Inferior parietal cortex (tissue), 1 donor: ENCODE data around the gene FUT8.
"Not testable (repeated sequence)": the region's sequence is repeated elsewhere in the genome, so short reads cannot be mapped to it uniquely, and the experiment has no call there.

ENCODE experiments used
- DNase-seq: peaks from one replicate; pipeline ENCODE4 v3.0.0-alpha.2; 2016; ENCODE audit errors: extremely low spot score

The FUT8 gene

GRCh38 chr14:65620195-65620594 is 207.7 kb downstream of the FUT8 start:
- no peak for DNase-seq

GRCh38 chr14:65622703-65623102 is 210.2 kb downstream of the FUT8 start:
- DNase-seq = no peak

- no peak for DNase-seq
These were observed 211.2 kb downstream of the FUT8 start for GRCh38 chr14:65623759-65624158.

GRCh38 chr14:65627315-65627714 is 214.8 kb downstream of the FUT8 start:
- DNase-seq = no peak

GRCh38 chr14:65628664-65629063 is 216.1 kb downstream of the FUT8 start:
- no peak for DNase-seq

- DNase-seq = no peak
These were observed 218.5 kb downstream of the FUT8 start for GRCh38 chr14:65631040-65631439.

GRCh38 chr14:65632487-65632886 is 220.0 kb downstream of the FUT8 start:
- no peak for DNase-seq

GRCh38 chr14:65633666-65634065 is 221.1 kb downstream of the FUT8 start:
- DNase-seq = not testable (repeated sequence)

GRCh38 chr14:65637780-65638179 is 225.2 kb downstream of the FUT8 start:
- DNase-seq = no peak

- DNase-seq = no peak
These were observed 226.7 kb downstream of the FUT8 start for GRCh38 chr14:65639216-65639615.

- no peak for DNase-seq
These were observed 238.3 kb downstream of the FUT8 start for GRCh38 chr14:65650826-65651225.

GRCh38 chr14:65656554-65656953 is 244.0 kb downstream of the FUT8 start:
- DNase-seq = no peak

- DNase-seq = no peak
These were observed 245.7 kb downstream of the FUT8 start for GRCh38 chr14:65658202-65658601.

GRCh38 chr14:65661865-65662264 is 249.3 kb downstream of the FUT8 start:
- DNase-seq = no peak

GRCh38 chr14:65664436-65664835 is 251.9 kb downstream of the FUT8 start:
- no peak for DNase-seq

GRCh38 chr14:65676361-65677014 is 264.0 kb downstream of the FUT8 start:
- DNase-seq = no peak

- DNase-seq = no peak
These were observed 273.0 kb downstream of the FUT8 start for GRCh38 chr14:65685572-65685971.

- DNase-seq = no peak
These were observed 274.2 kb downstream of the FUT8 start for GRCh38 chr14:65686761-65687160.

- no peak for DNase-seq
These were observed 276.5 kb downstream of the FUT8 start for GRCh38 chr14:65689070-65689469.

GRCh38 chr14:65692566-65692965 is 280.0 kb downstream of the FUT8 start:
- DNase-seq = not testable (repeated sequence)

GRCh38 chr14:65696801-65697200 is 284.3 kb downstream of the FUT8 start:
- DNase-seq = no peak

GRCh38 chr14:65703521-65703920 is 291.0 kb downstream of the FUT8 start:
- no peak for DNase-seq

- no peak for DNase-seq
These were observed 291.5 kb downstream of the FUT8 start for GRCh38 chr14:65703996-65704395.

GRCh38 chr14:65704437-65704836 is 291.9 kb downstream of the FUT8 start:
- no peak for DNase-seq
